CD4-positive, alpha-beta T cell (primary cell): ENCODE measurements around the gene DCLK1. TPM values are rescaled to one million over a fixed set of nuclear protein-coding genes. Genes with fewer than 3 reads are reported as not detected.

Experiments used
- ATAC-seq: fragments of 200-7000 bp; cut with Tn5 transposase; one replicate; pipeline ENCODE4 v1.10.0; 2022; ENCODE audit warnings: mild to moderate bottlenecking; ENCODE audit not compliant: poor library complexity
- CTCF ChIA-PET: fragments of 350-600 bp; sonication (Branson Sonifier 250); formaldehyde crosslinking; loops from one replicate; lab custom pipeline; 2021; ENCODE audit warnings: antibody characterized with exemption, inconsistent platforms; lab: Charles Lee
- POLR2A ChIA-PET: fragments of 350-600 bp; sonication (Branson Sonifier 250); formaldehyde crosslinking; loops from one replicate; lab custom pipeline; 2021; ENCODE audit warnings: antibody characterized with exemption, inconsistent platforms; lab: Charles Lee
- DNase-seq, 14 experiments: peaks; one replicate each; pipeline ENCODE4 v3.0.0-alpha.2; 2013 to 2020; ENCODE audit warnings: mixed read lengths in 2 of 14
- H3K27ac ChIP-seq, 2 donors: one replicate each; pipeline versions ENCODE4 v1.5.1 to v1.7.0; 2013; ENCODE audit warnings: low read length in 2 of 2, low read depth in 1 of 2, mild to moderate bottlenecking in 1 of 2
- H3K27me3 ChIP-seq, 2 experiments: 1 replicate in 1 of 2; 2 replicates in 1 of 2; pipeline versions ENCODE4 v1.6.1 to v1.7.0; 2013; ENCODE audit warnings: low read length in 2 of 2, control low read depth in 1 of 2, mild to moderate bottlenecking in 1 of 2, moderate library complexity in 1 of 2; ENCODE audit not compliant: insufficient read depth in 2 of 2, control insufficient read depth in 1 of 2
- H3K36me3 ChIP-seq: one replicate; pipeline ENCODE4 v1.6.1; 2013; ENCODE audit warnings: low read length, control low read depth; ENCODE audit not compliant: insufficient read depth
- H3K4me1 ChIP-seq: one replicate; pipeline ENCODE4 v1.6.1; 2013; ENCODE audit warnings: low read length, control low read depth; ENCODE audit not compliant: insufficient read depth
- H3K4me3 ChIP-seq: one replicate; pipeline ENCODE4 v1.5.1; 2013; ENCODE audit warnings: mild to moderate bottlenecking, low read length, moderate library complexity
- H3K9me3 ChIP-seq, 2 experiments: 1 replicate in 1 of 2; 2 replicates in 1 of 2; pipeline versions ENCODE4 v1.6.1 to v1.7.0; 2013; ENCODE audit warnings: low read length in 2 of 2, mild to moderate bottlenecking in 2 of 2, control low read depth in 1 of 2, moderate library complexity in 1 of 2; ENCODE audit not compliant: control insufficient read depth in 1 of 2, insufficient read depth in 1 of 2
- H3K27ac Mint-ChIP-seq: one replicate; pipeline ENCODE4 v1.8.0; 2020; ENCODE audit warnings: mixed read lengths
- H3K27me3 Mint-ChIP-seq: one replicate; pipeline ENCODE4 v1.8.0; 2021; ENCODE audit warnings: mixed read lengths
- H3K36me3 Mint-ChIP-seq: one replicate; pipeline ENCODE4 v1.8.0; 2021; ENCODE audit warnings: low read depth, mixed read lengths
- H3K4me1 Mint-ChIP-seq: one replicate; pipeline ENCODE4 v1.8.0; 2021; ENCODE audit warnings: low read depth, mixed read lengths
- H3K4me3 Mint-ChIP-seq: one replicate; pipeline ENCODE4 v1.8.0; 2020; ENCODE audit warnings: mild to moderate bottlenecking, mixed read lengths
- H3K9me3 Mint-ChIP-seq: one replicate; pipeline ENCODE4 v1.8.0; 2020; ENCODE audit warnings: mixed read lengths
- intact Hi-C, 2 experiments: fragments of 100-400 bp; cut with DNase I in 1 of 2; cut with micrococcal nuclease in 1 of 2; formaldehyde crosslinking; loops; one replicate each; pipeline versions ENCODE4 v1.15.1 to v1.9.0; 2023 to 2025; cut with DNase I, micrococcal nuclease
- total RNA-seq, 174 experiments: library from RNA in 2 of 174; stranded (reverse) in 2 of 174; gene quantifications; one replicate each; pipeline ENCODE4 v1.2.3 and lab custom pipeline; 2021 to 2026
- TF ChIP-seq, protein P1 (sequence below): fragments of 200-600 bp; IDR thresholded peaks from one replicate; pipeline ENCODE4 v1.8.0; 2022; ENCODE audit warnings: antibody characterized with exemption, mild to moderate bottlenecking

Gene DCLK1
- total RNA-seq, 2 experiments from 2014 or later = not detected

DNA sequence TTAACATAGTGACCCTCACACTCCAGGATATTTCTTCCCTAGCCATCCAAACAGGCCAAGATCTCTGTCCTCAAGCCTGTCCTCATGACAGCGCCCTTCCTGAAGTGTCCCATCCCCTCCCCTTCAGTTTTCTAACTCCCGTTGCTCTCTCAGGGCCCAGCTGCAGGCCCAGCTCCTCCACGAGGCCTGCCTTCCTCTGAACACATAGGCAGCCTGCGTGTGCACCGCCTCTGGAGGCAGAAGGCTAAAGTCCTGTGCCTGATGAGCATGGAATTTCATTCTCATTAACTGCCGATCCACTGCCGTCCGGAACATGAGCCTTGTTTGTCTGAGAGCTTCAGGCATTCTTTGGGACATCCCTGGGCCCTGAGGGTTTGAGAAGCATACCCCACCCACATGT is 306.4 kb downstream of the DCLK1 start:
- H3K27ac ChIP-seq = no peak overlapping the region
- ChIA-PET POLR2A (no interaction called here), CTCF (no interaction called here)
- Mint-ChIP-seq H3K4me3 (no peak overlapping the region), H3K36me3 (no peaks in the 10 kb centered on the region), H3K9me3 (peaks cover 3% of the 10 kb centered on the region), H3K4me1 (no peaks in the 10 kb centered on the region), H3K27me3 (no peaks in the 10 kb centered on the region), H3K27ac (no peak overlapping the region)
- DNase-seq (no peak), ATAC-seq (no peak)
- no peaks in the 10 kb centered on the region for H3K36me3 ChIP-seq
- no peaks in the 10 kb centered on the region for H3K4me1 ChIP-seq
- TF ChIP-seq, protein P1, sequence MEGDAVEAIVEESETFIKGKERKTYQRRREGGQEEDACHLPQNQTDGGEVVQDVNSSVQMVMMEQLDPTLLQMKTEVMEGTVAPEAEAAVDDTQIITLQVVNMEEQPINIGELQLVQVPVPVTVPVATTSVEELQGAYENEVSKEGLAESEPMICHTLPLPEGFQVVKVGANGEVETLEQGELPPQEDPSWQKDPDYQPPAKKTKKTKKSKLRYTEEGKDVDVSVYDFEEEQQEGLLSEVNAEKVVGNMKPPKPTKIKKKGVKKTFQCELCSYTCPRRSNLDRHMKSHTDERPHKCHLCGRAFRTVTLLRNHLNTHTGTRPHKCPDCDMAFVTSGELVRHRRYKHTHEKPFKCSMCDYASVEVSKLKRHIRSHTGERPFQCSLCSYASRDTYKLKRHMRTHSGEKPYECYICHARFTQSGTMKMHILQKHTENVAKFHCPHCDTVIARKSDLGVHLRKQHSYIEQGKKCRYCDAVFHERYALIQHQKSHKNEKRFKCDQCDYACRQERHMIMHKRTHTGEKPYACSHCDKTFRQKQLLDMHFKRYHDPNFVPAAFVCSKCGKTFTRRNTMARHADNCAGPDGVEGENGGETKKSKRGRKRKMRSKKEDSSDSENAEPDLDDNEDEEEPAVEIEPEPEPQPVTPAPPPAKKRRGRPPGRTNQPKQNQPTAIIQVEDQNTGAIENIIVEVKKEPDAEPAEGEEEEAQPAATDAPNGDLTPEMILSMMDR = no peak
- intact Hi-C loops = no loop called here
- no peak overlapping the region for H3K4me3 ChIP-seq
- no peaks in the 10 kb centered on the region for H3K27me3 ChIP-seq
- H3K9me3 ChIP-seq = peaks cover 0 to 9% of the 10 kb centered on the region in 2 experiments

DNA sequence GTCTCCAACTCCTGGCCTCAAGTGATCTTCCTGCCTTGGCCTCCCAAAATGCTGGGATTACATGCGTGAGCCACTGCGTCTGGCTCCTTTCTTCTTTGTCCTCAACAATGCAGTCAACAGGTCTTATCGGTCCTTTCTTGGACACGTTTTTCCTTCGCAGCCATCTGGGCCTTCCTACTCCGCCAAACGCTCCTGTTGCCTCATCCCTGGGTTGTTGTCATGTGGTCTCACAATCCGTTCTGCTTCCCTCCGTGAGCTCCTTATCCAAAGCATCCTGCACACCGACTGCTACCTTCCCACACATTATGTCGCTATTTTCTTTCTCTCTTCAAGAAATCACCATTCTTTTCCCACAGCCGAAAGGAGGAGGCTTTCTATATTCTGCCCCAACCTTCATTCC is 306.8 kb downstream of the DCLK1 start:
- Histone ChIP-seq H3K36me3 (no peaks in the 10 kb centered on the region), H3K27ac (no peak overlapping the region), H3K4me3 (no peak overlapping the region), H3K27me3 (no peaks in the 10 kb centered on the region), H3K9me3 (peaks cover 0 to 7% of the 10 kb centered on the region in 2 experiments), H3K4me1 (no peaks in the 10 kb centered on the region)
- DNase-seq (no peak), ATAC-seq (no peak)
- no peak overlapping the region for H3K4me3 Mint-ChIP-seq
- H3K9me3 Mint-ChIP-seq = peaks cover 3% of the 10 kb centered on the region
- ChIA-PET CTCF (no interaction called here), POLR2A (no interaction called here)
- H3K4me1 Mint-ChIP-seq = no peaks in the 10 kb centered on the region
- H3K36me3 Mint-ChIP-seq = no peaks in the 10 kb centered on the region
- no peak overlapping the region for H3K27ac Mint-ChIP-seq
- TF ChIP-seq, protein P1 = no peak
- intact Hi-C loops = no loop called here
- H3K27me3 Mint-ChIP-seq = no peaks in the 10 kb centered on the region

DNA sequence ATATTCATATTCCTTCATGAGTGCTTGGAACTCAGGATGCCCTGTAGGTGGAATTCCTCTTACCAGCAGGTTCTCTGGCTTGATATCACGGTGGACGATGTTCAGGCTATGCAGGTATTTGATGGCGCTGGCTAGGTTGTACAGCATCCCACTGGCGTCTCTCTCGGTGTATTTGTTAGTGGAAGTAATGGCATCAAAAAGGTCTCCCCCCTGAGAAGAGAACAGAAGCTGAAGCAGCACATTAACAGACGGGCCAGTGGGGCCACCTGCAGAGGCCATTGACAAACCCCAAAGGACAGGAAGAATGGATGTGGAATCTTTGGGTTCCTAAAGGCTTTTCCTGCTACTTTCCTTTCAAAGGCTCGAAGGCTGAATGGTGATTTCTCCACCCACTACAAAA is 308.5 kb downstream of the DCLK1 start:
- ChIA-PET POLR2A (no interaction called here), CTCF (no interaction called here)
- H3K4me1 ChIP-seq = no peaks in the 10 kb centered on the region
- H3K27ac ChIP-seq = no peak overlapping the region
- H3K4me3 Mint-ChIP-seq = no peak overlapping the region
- intact Hi-C loops = no loop called here
- no peaks in the 10 kb centered on the region for H3K27me3 ChIP-seq
- TF ChIP-seq, protein P1 = no peak
- no peaks in the 10 kb centered on the region for H3K27me3 Mint-ChIP-seq
- H3K4me1 Mint-ChIP-seq = no peaks in the 10 kb centered on the region
- DNase-seq = no peak
- H3K9me3 ChIP-seq = peaks cover 0 to 7% of the 10 kb centered on the region in 2 experiments
- H3K4me3 ChIP-seq = no peak overlapping the region
- H3K27ac Mint-ChIP-seq = no peak overlapping the region
- no peak for ATAC-seq
- no peaks in the 10 kb centered on the region for H3K36me3 ChIP-seq
- H3K36me3 Mint-ChIP-seq = no peaks in the 10 kb centered on the region
- H3K9me3 Mint-ChIP-seq = peaks cover 3% of the 10 kb centered on the region
